Rectal smooth muscle tissue (tissue), 1 donor: ENCODE results near the gene USP35.
"Not testable (repeated sequence)": the region's sequence is repeated elsewhere in the genome, so short reads cannot be mapped to it uniquely, and the experiment has no call there.

ENCODE experiments used
- H3K27ac ChIP-seq: one replicate; pipeline ENCODE4 v1.7.0; 2013; ENCODE audit warnings: low read depth, low read length, inconsistent platforms
- H3K27me3 ChIP-seq: one replicate; pipeline ENCODE4 v1.7.0; 2013; ENCODE audit warnings: low read length; ENCODE audit not compliant: control insufficient read depth, insufficient read depth
- H3K36me3 ChIP-seq: one replicate; pipeline ENCODE4 v1.7.0; 2013; ENCODE audit warnings: low read length; ENCODE audit not compliant: control insufficient read depth, insufficient read depth
- H3K4me1 ChIP-seq: one replicate; pipeline ENCODE4 v1.7.0; 2013; ENCODE audit warnings: low read length; ENCODE audit not compliant: control insufficient read depth, insufficient read depth
- H3K4me3 ChIP-seq: one replicate; pipeline ENCODE4 v1.7.0; 2013; ENCODE audit warnings: low read length
- H3K9ac ChIP-seq: one replicate; pipeline ENCODE4 v1.7.0; 2013; ENCODE audit warnings: low read length

Gene USP35

DNA sequence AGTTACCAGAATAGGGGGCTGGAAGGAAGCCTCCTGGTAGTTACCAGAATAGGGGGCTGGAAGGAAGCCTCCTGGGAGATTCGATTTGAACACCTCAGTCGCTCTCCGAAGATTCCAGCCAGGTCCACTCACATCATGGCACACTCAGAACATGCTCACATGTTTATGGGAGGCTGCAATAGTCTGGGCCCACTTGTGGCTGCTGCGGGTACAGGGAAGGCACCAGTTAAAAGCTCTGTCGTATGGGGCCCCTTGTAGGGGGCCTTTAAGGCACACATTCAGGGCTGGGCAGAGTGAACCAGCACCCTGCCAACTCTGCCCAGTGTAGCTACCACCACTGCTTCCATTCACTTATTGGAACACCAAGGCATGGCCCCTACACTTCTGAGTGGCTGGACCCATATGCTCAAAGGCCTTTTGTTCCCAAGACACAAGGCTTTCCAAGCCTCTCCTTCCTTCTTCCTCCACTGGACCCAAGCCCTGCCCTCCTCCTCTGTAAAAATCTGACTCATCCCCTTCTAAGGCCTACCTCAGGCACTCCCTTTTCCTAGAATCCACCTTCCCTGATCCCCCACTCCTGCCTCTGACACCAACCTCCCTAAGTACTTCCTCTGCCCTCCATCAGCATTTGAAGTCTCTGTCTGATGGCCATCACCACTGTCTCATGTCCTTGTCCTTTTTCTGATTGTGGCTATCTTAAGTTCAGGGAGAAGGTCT lies 28.0 kb downstream of the USP35 start:
- Histone ChIP-seq H3K4me1 (no peaks in the 10 kb centered on the region), H3K4me3 (no peak overlapping the region), H3K36me3 (peaks cover 26% of the 10 kb centered on the region), H3K9ac (no peak overlapping the region), H3K27ac (no peak overlapping the region), H3K27me3 (no peaks in the 10 kb centered on the region)

DNA sequence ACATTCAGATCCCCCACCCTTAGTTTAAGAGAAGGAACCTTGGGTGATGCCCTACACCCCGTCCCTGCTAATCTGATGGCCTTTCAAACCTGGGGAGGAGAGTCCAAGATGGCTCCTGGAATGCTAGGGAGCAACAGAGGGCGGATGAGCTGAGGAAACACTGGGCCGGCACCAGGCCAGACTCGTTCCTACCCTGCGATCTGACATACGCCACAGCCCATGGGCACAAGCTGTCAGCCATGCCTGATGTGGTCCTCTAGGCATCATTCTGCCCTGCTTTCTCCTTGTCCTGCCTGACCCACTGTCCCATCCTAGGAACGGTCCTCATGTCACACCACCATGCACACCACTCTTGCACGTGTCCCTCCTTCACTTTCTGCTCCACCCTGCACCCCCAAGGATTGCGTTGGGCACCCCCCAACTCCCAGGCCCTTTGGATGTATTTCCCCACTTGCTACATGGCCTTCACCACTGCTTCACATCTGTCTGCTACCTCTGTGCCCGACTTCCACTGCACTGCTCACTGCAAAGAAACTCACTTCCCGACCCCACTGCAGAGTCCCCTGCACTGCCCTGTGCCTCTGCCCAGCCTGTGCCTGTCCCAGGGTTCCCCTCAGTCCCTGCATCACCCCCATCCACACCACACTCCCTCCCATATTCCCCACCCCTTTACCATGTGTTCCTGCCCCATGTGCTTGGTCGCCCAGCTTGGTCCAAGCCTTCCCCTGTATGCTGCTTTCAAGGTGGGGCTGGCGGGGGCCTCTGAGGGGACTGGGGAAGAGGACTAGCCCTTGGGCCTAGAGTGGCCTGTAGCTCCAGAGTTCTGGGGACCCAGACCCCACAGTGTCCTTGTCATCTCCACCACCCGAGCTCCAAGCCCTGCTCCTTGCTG lies 29.2 kb downstream of the USP35 start:
- Histone ChIP-seq H3K9ac (no peak overlapping the region), H3K4me3 (no peak overlapping the region), H3K27ac (no peak overlapping the region), H3K4me1 (no peaks in the 10 kb centered on the region), H3K36me3 (peaks cover 29% of the 10 kb centered on the region), H3K27me3 (no peaks in the 10 kb centered on the region)

DNA sequence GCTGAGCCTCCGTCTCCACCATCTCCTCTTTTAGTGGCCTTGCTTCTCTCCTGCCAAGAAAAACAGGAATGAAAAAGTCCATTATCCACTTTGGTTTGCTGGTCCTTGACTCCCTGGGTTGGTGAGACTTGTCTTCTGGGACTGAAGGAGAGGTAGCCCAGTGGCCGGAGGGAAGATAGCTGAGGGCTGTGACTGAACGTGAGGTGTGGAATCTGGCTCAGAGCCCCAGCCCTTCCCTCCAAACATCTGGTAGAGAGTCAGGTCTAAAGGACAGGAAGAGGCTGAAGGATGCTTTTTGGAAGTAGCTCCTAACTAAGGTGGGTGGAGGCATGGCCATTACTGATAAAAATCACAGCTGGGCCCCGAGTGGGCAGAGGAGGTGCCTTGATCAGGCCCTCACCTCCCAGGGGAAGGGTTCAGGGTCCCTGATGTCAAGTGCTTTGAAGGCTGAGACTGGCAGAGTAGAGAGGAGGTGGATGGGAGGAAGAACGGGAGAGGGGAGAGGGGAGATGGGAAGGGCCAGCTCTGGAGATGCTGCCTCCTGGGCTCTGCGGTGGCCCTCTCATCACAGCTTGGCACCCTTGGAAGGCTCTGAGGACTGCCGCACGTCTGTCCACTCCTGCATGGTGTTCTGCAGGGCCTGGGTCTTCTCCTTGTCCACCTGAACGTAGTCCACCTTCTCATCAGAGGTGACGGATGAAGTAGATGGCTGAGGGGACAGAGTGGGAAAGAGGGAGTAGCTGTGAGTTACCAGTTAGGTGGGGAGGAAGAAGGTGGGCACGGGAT lies 30.2 kb downstream of the USP35 start:
- Histone ChIP-seq H3K36me3 (peaks cover 29% of the 10 kb centered on the region), H3K27ac (no peak overlapping the region), H3K4me3 (no peak overlapping the region), H3K4me1 (no peaks in the 10 kb centered on the region), H3K27me3 (no peaks in the 10 kb centered on the region), H3K9ac (no peak overlapping the region)

DNA sequence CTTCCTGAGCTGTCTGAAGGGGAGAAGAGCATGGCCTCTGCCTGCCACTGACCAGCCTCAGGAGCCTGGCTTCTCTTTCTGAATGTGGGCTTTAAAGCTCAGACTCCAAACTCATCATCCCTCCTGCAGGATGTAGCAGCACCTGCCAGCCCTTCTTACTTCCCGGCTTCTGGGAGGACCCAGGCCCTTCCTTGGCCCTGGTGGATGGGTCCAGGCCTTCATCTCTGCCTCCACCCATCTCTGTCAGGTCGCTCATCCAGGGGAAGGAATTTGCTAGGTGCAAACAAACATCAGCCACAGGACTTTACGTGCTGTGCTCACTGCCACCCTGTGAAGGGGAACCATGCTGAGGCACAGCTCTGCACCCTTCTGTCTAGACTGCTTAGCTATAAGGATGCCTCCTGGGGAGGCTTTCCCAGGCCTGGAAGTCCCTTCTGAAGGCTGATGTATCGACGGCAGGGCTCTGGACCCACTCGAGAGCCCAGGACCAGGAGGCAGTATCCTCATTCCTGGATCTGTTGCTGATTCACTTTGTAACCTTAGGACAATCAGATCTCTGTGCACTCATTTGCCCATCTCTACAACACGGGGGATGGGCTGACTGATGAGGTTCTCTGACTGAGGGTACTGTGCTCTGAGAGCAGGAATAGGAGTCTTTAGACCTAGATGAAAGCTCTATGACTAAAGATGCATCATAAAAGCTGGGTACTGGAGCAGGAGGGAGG lies 30.9 kb downstream of the USP35 start:
- H3K4me1 ChIP-seq = no peaks in the 10 kb centered on the region
- H3K9ac ChIP-seq = no peak overlapping the region
- no peak overlapping the region for H3K27ac ChIP-seq
- H3K36me3 ChIP-seq = peaks cover 30% of the 10 kb centered on the region
- no peaks in the 10 kb centered on the region for H3K27me3 ChIP-seq
- H3K4me3 ChIP-seq = no peak overlapping the region

DNA sequence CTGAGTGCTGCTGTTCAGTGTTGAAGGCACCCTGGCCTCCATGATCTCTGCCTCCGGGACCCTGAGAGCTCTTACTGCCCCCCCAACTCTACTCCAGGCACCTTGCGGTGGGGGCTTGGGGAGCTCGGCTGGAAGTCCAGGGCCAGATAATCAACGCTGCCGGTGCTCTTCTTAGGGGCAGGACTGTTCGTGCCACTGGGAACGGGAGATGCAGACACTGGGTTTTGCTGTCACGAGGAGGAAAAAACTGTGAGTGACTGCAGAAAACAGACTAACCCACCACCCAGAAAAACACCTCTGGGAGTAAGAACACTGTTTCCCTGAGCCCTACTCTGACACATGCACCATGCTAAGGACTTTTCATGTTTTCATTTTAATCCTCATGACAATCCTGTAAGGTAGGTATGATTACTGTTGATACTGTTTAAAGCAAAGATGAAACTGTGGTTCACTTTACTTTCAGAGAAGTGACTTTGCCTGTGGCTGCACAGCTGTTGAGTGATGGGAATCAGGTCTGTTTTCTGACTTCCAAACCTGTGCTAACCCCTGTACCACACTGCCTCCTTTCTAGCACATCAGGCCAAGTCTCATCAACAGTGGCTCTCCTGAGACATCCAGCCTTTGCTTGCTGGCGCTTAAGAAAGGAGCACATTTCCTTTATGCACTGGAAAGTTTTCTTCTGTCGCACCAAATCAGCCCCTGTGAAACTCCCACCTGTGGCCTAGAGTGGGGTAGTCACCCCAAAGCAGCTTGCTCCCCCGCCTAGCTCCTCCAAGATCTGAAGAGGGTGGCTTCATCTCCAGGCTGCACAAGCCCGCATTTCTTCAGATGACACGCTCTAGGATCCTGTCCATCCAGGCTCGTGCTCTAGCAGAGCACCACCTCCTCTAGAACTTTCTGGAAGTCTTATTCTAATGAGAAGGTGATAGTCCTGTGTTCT lies 31.8 kb downstream of the USP35 start:
- H3K4me3 ChIP-seq = no peak overlapping the region
- no peak overlapping the region for H3K9ac ChIP-seq
- no peaks in the 10 kb centered on the region for H3K4me1 ChIP-seq
- H3K27ac ChIP-seq = no peak overlapping the region
- H3K27me3 ChIP-seq = no peaks in the 10 kb centered on the region
- peaks cover 31% of the 10 kb centered on the region for H3K36me3 ChIP-seq

DNA sequence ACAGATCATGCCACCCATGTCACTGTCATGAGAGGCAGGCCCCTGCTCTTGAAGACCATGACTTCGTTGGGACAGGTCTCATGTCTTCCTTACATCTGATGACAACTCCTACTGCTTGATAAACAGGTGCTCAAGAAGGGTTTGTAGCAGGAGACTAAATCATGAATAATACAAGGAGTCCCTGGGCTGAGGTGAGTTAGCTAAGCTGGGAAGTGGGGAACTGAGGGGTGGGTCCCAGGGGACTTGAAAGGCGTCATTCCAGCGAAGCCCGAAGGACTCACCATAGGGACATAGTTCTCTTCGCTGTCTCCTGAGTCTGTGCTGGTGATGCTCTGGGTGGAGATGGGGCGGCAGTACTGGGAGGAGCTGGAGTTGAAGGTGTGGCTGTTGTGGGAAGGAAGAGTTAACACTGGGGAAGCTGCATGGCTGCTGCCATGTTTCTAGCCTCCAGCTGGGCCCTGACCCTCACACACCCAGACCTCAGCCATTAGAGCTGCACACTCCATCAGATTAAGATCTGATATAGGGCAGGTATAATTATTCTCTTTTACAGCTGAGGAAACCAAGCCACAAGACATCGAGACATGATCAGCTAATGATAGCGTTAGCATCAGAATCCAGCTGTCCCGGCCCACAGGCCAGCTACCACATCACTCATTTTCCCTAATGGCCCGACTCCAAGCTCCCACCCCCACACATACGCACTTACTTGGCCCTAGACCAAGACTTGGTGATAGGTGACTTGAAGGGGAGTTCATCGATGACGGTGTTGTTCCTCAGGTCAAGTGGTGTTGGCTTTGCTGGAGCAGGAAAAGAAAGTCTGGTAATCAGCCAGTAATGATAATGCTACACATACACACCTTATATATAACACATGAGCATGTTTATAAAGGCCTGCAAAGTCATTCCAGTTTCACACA lies 32.9 kb downstream of the USP35 start:
- Histone ChIP-seq H3K27ac (no peak overlapping the region), H3K36me3 (peaks cover 31% of the 10 kb centered on the region), H3K9ac (no peak overlapping the region), H3K27me3 (no peaks in the 10 kb centered on the region), H3K4me1 (no peaks in the 10 kb centered on the region), H3K4me3 (no peak overlapping the region)

DNA sequence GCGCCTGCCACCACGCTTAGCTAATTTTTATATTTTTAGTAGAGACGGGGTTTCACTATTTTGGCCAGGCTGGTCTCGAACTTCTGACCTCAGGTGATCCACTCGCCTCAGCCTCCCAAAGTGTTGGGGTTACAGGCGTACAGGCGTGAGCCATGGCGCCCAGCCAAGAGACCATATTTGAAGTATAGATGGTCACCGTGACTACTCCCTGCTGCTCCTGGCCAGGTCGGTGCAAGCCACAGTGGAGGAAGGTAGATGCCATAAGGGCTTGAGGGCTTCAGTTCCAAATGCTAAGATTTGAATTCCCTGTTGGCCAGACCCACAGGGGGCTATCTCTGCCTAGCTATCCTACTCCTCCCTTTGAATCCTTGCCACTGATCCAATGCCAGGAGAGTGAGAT lies 34.0 kb downstream of the USP35 start:
- H3K4me1 ChIP-seq, H3K27me3 ChIP-seq, H3K4me3 ChIP-seq, H3K27ac ChIP-seq, H3K9ac ChIP-seq: not testable (repeated sequence)
- peaks cover 29% of the 10 kb centered on the region for H3K36me3 ChIP-seq

DNA sequence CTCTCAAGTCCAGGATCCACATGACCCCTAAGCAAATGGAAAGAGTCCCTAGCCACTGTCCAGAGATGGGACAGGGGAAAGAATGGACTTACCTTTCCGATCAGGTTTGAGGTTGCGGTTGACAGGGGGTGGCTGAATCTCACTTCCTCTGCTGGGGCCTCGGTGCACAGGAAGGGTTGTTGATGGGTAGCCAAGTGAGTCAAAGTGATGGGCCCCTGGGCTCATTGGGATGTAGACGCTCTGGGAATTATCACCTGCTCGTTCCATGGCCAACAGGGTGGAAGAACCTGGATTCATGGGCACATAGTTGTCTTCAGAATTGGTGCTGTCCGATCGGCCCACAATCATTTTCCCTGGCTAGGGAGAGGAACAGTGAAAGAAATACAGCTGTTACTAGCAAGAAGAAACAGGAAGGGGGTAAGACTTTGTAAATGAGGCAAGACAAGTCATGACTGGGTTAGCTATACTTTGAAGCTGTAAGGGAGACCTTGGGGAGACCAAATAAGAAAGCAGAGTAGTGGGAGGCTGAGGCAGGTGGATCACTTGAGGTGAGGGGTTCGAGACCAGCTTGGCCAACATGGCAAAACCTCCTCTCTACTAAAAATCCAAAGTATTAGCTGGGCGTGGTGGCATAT lies 34.7 kb downstream of the USP35 start:
- H3K27ac ChIP-seq = no peak overlapping the region
- no peak overlapping the region for H3K4me3 ChIP-seq
- no peaks in the 10 kb centered on the region for H3K27me3 ChIP-seq
- H3K4me1 ChIP-seq = no peaks in the 10 kb centered on the region
- H3K9ac ChIP-seq = no peak overlapping the region
- peaks cover 27% of the 10 kb centered on the region for H3K36me3 ChIP-seq

DNA sequence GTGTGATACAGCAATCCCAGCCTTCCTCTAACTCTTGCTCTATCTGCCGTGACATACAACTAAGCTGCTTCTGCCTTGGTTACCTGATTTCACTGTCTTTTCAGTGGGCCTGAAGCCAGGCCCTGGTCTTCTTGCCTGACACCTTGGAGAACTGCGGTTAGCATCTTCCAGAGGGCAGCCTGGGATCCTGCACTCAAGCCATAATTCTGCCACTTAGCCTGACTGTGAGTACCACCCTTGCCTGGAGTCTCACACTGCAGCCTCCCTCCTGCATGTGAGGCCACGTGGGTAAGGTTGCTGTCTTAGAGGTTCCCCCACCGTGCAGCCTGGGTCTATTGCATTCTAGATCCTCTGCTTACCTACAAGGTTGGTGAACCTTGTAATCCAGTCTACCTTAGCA lies 35.8 kb downstream of the USP35 start:
- peaks cover 20% of the 10 kb centered on the region for H3K36me3 ChIP-seq
- H3K27ac ChIP-seq = no peak overlapping the region
- no peaks in the 10 kb centered on the region for H3K27me3 ChIP-seq
- H3K4me1 ChIP-seq = no peaks in the 10 kb centered on the region
- no peak overlapping the region for H3K9ac ChIP-seq
- H3K4me3 ChIP-seq = no peak overlapping the region

DNA sequence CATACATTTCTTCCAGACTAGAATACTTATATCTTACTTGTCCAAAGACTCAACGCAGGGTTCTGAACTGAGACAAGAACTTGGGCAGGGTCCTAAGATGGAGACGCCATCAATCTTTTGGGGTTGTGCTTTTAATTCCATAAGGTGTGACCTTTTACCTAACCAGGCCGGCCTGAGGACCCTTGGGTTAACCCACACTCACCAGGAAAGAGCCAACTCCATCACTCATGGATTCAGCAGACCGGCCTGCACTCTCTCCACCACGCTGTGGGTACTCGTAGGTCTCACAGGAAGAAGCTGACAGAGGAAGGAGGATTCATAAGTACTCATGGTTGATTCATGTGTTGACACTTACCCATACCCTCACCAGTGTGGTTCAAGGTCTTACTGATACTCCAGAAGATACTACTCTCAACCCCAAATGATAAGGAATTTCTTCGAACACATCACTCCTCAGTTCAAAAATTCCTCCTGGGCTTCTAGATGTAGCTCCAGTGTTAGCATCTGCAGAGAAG lies 36.2 kb downstream of the USP35 start:
- Histone ChIP-seq H3K4me1 (no peaks in the 10 kb centered on the region), H3K4me3 (no peak overlapping the region), H3K36me3 (peaks cover 18% of the 10 kb centered on the region), H3K27ac (no peak overlapping the region), H3K9ac (no peak overlapping the region), H3K27me3 (no peaks in the 10 kb centered on the region)
